Right lobe of liver (tissue), 4 donors: ENCODE data around the gene TASOR2.
A peak's percentile ranks its signal among the peaks of the same experiment; 100 is the strongest.

Source experiments
- CTCF ChIP-seq, 4 donors: fragments of 200-600 bp in 3 of 4; fragments of 450-650 bp in 1 of 4; IDR thresholded peaks; one replicate each; pipeline versions ENCODE4 v1.5.1 to v1.8.0; 2016 to 2022; ENCODE audit warnings: antibody characterized with exemption in 4 of 4, mild to moderate bottlenecking in 2 of 4
- POLR2A ChIP-seq: fragments of 450-650 bp; IDR thresholded peaks from one replicate; pipeline ENCODE4 v1.6.1; 2017; ENCODE audit warnings: antibody characterized with exemption, mild to moderate bottlenecking
- donor health status: DM: no; HTN: no; CAD: no.
- donor health status: DM: no; HTN: no; CAD: no.
- donor health status: DM: no; HTN: yes; CAD: no.

GRCh38 chr10:5645375-5645774 is 39.3 kb upstream of the TASOR2 start:
- TF ChIP-seq POLR2A: peak; percentile 26
- TF ChIP-seq CTCF (IDR thresholded peaks at IDR 0.05): no peak
